ENCODE measurements around the gene PRUNE2. TPM values are rescaled to one million over a fixed set of nuclear protein-coding genes. Genes with fewer than 3 reads are reported as not detected.

PRUNE2 gene
- total and polyA plus RNA-seq, 4 donors = 1.3 to 4.5 (median 1.6) TPM

GRCh38 chr9:76891279-76891678 lies 14.6 kb downstream of the PRUNE2 start (continued):
- TF ChIP-seq, protein P1, sequence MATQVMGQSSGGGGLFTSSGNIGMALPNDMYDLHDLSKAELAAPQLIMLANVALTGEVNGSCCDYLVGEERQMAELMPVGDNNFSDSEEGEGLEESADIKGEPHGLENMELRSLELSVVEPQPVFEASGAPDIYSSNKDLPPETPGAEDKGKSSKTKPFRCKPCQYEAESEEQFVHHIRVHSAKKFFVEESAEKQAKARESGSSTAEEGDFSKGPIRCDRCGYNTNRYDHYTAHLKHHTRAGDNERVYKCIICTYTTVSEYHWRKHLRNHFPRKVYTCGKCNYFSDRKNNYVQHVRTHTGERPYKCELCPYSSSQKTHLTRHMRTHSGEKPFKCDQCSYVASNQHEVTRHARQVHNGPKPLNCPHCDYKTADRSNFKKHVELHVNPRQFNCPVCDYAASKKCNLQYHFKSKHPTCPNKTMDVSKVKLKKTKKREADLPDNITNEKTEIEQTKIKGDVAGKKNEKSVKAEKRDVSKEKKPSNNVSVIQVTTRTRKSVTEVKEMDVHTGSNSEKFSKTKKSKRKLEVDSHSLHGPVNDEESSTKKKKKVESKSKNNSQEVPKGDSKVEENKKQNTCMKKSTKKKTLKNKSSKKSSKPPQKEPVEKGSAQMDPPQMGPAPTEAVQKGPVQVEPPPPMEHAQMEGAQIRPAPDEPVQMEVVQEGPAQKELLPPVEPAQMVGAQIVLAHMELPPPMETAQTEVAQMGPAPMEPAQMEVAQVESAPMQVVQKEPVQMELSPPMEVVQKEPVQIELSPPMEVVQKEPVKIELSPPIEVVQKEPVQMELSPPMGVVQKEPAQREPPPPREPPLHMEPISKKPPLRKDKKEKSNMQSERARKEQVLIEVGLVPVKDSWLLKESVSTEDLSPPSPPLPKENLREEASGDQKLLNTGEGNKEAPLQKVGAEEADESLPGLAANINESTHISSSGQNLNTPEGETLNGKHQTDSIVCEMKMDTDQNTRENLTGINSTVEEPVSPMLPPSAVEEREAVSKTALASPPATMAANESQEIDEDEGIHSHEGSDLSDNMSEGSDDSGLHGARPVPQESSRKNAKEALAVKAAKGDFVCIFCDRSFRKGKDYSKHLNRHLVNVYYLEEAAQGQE (IDR thresholded peaks at IDR 0.05) = no peak
- TF ChIP-seq GABPA (IDR thresholded peaks at IDR 0.05 in 1 of 2, conservative IDR thresholded peaks at IDR 0.05 in 1 of 2) = no peak
- no peak for TF ChIP-seq HNF4A (conservative IDR thresholded peaks at IDR 0.05)
- TF ChIP-seq MAX (IDR thresholded peaks at IDR 0.05) = no peak
- no peak for TF ChIP-seq HNF4G (IDR thresholded peaks at IDR 0.05)
- no peak for TF ChIP-seq RAD21 (IDR thresholded peaks at IDR 0.05)
- no peak for TF ChIP-seq SP1 (IDR thresholded peaks at IDR 0.05)
- TF ChIP-seq ZBTB33 (IDR thresholded peaks at IDR 0.05) = no peak

GRCh38 chr9:76887951-76888350 lies 18.0 kb downstream of the PRUNE2 start:
- 87% methylated on average over 7 of the region's 7 CpGs for WGBS
- no peaks in the 10 kb centered on the region for H3K4me1 ChIP-seq (ENCODE audit: control insufficient read depth in 4 of 4, insufficient read depth in 4 of 4, low read length in 3 of 4)
- H3K4me3 ChIP-seq (ENCODE audit: low read depth in 1 of 3, low read length in 3 of 3) = no peak overlapping the region
- H3K27ac ChIP-seq (ENCODE audit: low read depth in 1 of 2, low read length in 2 of 2) = no peak overlapping the region
- DNase-seq (ENCODE audit: low spot score) = no peak
- no peaks in the 10 kb centered on the region for H3K36me3 ChIP-seq (ENCODE audit: control insufficient read depth in 4 of 4, insufficient read depth in 3 of 4, low read depth in 1 of 4, low read length in 3 of 4)
- TF ChIP-seq, protein P2, sequence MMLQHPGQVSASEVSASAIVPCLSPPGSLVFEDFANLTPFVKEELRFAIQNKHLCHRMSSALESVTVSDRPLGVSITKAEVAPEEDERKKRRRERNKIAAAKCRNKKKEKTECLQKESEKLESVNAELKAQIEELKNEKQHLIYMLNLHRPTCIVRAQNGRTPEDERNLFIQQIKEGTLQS (IDR thresholded peaks at IDR 0.05) = no peak
- TF ChIP-seq RAD21 (IDR thresholded peaks at IDR 0.05) (no peak), HNF4G (IDR thresholded peaks at IDR 0.05) (no peak), FOXA1 (IDR thresholded peaks at IDR 0.05) (no peak), TAF1 (conservative IDR thresholded peaks at IDR 0.05) (no peak), YY1 (IDR thresholded peaks at IDR 0.05) (no peak), NR2F2 (IDR thresholded peaks at IDR 0.05) (no peak), HNF4A (conservative IDR thresholded peaks at IDR 0.05) (no peak), GABPA (IDR thresholded peaks at IDR 0.05 in 1 of 2, conservative IDR thresholded peaks at IDR 0.05 in 1 of 2) (no peak), SP1 (IDR thresholded peaks at IDR 0.05) (no peak), RXRA (IDR thresholded peaks at IDR 0.05) (no peak), MAX (IDR thresholded peaks at IDR 0.05) (no peak), EGR1 (IDR thresholded peaks at IDR 0.05; ENCODE audit: low read depth in 2 of 2) (no peak), ZBTB33 (IDR thresholded peaks at IDR 0.05) (no peak), JUND (IDR thresholded peaks at IDR 0.05) (no peak), FOXA2 (IDR thresholded peaks at IDR 0.05) (no peak)
- TF ChIP-seq, protein P1 (IDR thresholded peaks at IDR 0.05) = no peak
- TF ChIP-seq, protein P3, sequence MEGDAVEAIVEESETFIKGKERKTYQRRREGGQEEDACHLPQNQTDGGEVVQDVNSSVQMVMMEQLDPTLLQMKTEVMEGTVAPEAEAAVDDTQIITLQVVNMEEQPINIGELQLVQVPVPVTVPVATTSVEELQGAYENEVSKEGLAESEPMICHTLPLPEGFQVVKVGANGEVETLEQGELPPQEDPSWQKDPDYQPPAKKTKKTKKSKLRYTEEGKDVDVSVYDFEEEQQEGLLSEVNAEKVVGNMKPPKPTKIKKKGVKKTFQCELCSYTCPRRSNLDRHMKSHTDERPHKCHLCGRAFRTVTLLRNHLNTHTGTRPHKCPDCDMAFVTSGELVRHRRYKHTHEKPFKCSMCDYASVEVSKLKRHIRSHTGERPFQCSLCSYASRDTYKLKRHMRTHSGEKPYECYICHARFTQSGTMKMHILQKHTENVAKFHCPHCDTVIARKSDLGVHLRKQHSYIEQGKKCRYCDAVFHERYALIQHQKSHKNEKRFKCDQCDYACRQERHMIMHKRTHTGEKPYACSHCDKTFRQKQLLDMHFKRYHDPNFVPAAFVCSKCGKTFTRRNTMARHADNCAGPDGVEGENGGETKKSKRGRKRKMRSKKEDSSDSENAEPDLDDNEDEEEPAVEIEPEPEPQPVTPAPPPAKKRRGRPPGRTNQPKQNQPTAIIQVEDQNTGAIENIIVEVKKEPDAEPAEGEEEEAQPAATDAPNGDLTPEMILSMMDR (IDR thresholded peaks at IDR 0.05; ENCODE audit: low read depth, low read length, missing input control) = no peak
- H3K9me3 ChIP-seq (ENCODE audit: control insufficient read depth in 4 of 4, low read length in 3 of 4) = peaks cover 0 to 2% (median 0%) of the 10 kb centered on the region in 4 donors
- H3K27me3 ChIP-seq (ENCODE audit: control insufficient read depth in 4 of 4, insufficient read depth in 4 of 4, low read length in 3 of 4) = no peaks in the 10 kb centered on the region
- H3K9ac ChIP-seq (ENCODE audit: low read depth in 1 of 2, low read length in 2 of 2) = no peak overlapping the region
